ELR (cell line): ENCODE results near the gene PKP4.
"Not testable (repeated sequence)": the region's sequence is repeated elsewhere in the genome, so short reads cannot be mapped to it uniquely, and the experiment has no call there.

ENCODE experiments used
- DNase-seq: peaks from one replicate; pipeline ENCODE4 v3.0.0-alpha.2; 2015; ENCODE audit warnings: low read depth

The PKP4 gene

GRCh38 chr2:158456309-158457066 is at the start of gene PKP4, which contains the start of gene CCDC148:
Gene PKP4, plus strand, starts transcription at chr2:158456952. Its CDS starts 76,233 bp downstream, at chr2:158533185.
Gene CCDC148, minus strand, starts transcription at chr2:158456753. Its CDS starts 314 bp downstream, at chr2:158456439.
- DNase-seq, result peak; percentile 94

GRCh38 chr2:158407031-158407430 is 49.7 kb upstream of the PKP4 start:
- no peak for DNase-seq

- no peak for DNase-seq
These were observed 46.6 kb upstream of the PKP4 start for GRCh38 chr2:158410132-158410531.

- DNase-seq, result no peak
These were observed 45.0 kb upstream of the PKP4 start for GRCh38 chr2:158411748-158412147.

- peak; percentile 62 for DNase-seq
These were observed 44.5 kb upstream of the PKP4 start for GRCh38 chr2:158412206-158412605.

- DNase-seq, result no peak
These were observed 43.2 kb upstream of the PKP4 start for GRCh38 chr2:158413581-158413980.

- peak; percentile 77 for DNase-seq
These were observed 42.2 kb upstream of the PKP4 start for GRCh38 chr2:158414538-158414937.

- DNase-seq, result no peak
These were observed 24.6 kb upstream of the PKP4 start for GRCh38 chr2:158432117-158432516.

GRCh38 chr2:158433716-158434115 is 23.0 kb upstream of the PKP4 start:
- not testable (repeated sequence) for DNase-seq

- not testable (repeated sequence) for DNase-seq
These were observed 17.7 kb upstream of the PKP4 start for GRCh38 chr2:158439062-158439461.

GRCh38 chr2:158443606-158444005 is 13.1 kb upstream of the PKP4 start:
- no peak for DNase-seq

- DNase-seq, result peak; percentile 76
These were observed 507 bp downstream of the PKP4 start for GRCh38 chr2:158457092-158457825.

- DNase-seq, result peak; percentile 81
These were observed 1.3 kb downstream of the PKP4 start for GRCh38 chr2:158457826-158458616.

GRCh38 chr2:158458617-158458920 is 1.8 kb downstream of the PKP4 start:
- DNase-seq, result peak; percentile 33

GRCh38 chr2:158459161-158460003 is 2.6 kb downstream of the PKP4 start:
- peak; percentile 8 for DNase-seq

GRCh38 chr2:158460632-158461297 is 4.0 kb downstream of the PKP4 start:
- peak; percentile 13 for DNase-seq

GRCh38 chr2:158463496-158464095 is 6.8 kb downstream of the PKP4 start:
- peak; percentile 31 for DNase-seq

GRCh38 chr2:158464426-158465281 is 7.9 kb downstream of the PKP4 start:
- DNase-seq, result peak; percentile 52

GRCh38 chr2:158467248-158467647 is 10.5 kb downstream of the PKP4 start:
- no peak for DNase-seq

GRCh38 chr2:158472829-158473228 is 16.1 kb downstream of the PKP4 start:
- not testable (repeated sequence) for DNase-seq
